Embryonic facial prominence (tissue), 1 donor: ENCODE data around the gene RRAGD.

Experiments used
- DNase-seq: peaks from one replicate; pipeline ENCODE4 v3.0.0-alpha.2; 2016; ENCODE audit errors: extremely low spot score

Gene RRAGD, protein sequence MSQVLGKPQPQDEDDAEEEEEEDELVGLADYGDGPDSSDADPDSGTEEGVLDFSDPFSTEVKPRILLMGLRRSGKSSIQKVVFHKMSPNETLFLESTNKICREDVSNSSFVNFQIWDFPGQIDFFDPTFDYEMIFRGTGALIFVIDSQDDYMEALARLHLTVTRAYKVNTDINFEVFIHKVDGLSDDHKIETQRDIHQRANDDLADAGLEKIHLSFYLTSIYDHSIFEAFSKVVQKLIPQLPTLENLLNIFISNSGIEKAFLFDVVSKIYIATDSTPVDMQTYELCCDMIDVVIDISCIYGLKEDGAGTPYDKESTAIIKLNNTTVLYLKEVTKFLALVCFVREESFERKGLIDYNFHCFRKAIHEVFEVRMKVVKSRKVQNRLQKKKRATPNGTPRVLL

DNA sequence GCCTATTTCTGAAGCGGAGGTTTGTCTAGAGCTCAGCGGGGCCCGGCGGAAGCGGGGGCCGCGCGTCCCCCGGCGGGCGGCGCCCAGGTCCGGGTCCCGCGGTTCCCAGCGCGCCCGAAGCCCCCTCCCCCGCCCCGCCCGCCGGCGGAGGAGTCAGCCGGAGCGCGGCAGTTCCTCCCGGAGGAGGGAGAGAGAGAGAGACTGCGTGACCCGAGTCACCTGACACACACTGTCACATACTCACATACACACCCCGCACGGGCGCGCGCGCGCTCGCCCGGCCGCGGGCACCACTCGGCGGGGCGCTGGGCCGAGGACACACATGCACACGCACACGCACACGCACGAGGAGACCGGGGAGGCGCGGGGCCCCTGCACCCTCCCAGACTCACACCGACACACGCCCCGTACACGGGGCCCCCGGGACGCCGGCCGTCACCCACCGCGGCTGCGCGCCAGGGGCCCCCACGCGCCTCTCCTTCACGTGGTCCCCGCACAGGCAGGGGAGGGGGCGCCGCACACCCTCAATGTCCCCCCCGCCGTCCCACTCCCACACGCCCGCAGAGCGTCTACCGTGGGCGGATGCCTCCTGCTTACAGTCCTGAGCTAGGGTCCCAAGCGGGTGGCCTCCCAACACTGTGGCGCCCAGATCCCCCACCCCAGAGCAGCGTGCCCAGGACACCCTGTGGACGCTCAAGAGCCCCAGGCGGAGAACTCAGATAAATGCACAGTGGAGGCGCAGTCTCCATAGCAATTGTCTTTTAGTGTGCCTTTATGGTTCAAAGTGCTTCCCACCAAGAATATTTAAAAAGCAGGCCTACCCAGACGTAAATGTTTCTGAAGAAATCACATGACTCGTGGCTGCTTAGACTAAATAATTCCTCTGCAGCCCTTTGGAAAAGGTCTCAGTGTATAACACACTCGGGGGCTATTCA, at the start of gene RRAGD:
RRAGD (minus strand) TSS at position 203 of the 935 bp plus-strand sequence. CDS start 280 bp downstream, outside the sequence.
- no peak for DNase-seq

DNA sequence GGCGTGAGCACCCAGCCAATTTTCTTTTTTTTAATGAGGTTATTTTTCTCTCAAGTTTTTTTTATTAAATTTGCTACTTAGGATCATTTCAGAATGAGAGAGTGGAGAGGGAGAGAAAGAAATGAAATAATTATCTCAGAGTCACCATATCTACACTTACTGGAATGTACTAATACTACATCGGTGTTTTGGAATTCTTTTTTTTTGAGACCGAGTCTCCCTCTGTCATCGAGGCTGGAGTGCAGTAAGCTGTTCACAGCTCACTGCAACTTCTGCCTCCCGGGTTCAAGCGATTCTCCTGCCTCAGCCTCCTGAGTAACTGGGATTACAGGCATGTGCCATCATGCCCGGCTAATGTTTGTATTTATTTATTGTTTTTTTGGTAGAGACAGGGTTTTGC, 48.6 kb upstream of the RRAGD start:
- no peak for DNase-seq

DNA sequence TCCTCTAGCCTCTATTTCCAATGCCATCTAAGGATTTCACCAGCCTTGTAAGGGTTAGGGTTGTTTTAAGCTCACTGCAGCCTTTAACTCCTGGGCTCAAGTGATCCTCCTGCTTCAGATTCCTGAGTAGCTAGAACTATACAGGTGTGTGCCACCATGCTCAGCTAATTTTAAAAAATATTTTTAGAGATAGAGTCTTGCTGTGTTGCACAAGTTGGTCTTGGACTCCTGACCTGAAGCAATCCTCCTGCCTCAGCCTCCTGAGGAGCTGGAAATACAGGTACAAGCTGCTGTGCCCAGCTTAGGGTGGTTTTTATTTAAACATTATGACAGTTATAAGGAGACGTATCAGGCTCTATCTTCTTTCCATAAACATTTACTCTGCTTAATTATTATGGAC, 47.4 kb upstream of the RRAGD start:
- DNase-seq, result no peak

DNA sequence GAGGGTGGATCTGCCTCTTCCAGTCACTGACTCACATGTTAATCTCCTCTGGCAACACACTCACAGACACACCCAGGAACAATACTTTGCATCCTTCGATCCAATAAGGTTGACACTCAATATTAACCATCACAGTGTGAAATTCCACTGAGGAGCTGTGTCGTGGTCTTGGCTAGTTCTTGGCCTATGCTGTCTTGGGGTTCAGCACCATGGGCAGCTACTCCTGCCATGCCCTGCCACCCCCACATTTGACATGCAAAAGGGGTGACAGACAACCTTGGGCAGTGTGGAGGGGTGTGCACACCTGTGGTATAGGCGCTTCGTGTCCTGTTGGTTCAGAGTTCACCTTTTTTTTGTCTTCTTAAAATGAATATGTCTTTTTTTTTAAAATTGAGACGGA, 46.6 kb upstream of the RRAGD start:
- DNase-seq, result no peak

DNA sequence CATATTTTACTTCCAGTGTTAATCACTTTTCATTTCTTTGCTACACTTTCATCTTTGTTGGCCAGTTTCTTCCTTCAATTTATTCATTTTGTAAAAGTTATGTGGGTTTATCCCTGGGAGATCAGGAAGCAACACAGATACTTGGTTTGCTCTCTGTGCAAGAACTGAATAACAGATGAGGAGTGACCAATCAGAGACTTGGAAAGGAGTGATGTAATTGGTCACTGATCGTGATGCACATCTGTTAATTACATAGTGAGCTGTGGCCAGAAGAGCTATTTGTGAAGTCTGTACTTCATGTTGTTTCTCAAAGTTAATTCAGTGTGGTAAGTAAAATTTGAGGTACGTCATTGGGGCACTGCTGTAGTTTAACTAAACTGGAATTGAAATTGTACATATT, 42.2 kb upstream of the RRAGD start:
- no peak for DNase-seq

DNA sequence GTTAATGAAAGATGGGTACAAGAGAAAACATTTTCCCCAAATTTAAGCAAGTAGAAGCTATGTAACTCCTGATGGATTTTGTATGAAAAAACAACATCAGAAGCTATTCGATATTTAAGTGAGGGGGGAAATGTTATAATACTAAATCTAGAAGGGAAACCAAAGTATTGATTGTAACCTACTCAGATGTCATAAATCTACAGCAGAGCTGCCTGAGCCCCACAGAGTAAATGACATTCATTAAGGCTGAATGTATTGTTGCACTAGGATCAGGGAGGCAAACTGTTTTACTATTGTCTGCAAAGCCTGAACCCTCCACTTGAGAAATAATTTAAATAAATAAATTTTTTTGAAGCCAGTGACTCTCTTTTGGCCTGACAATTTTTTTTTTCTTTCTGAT, 40.2 kb upstream of the RRAGD start:
- no peak for DNase-seq

- no peak for DNase-seq
Measured at GRCh38 chr6:89449193-89449592, 37.1 kb upstream of the RRAGD start.

- DNase-seq, result no peak
Measured at GRCh38 chr6:89443658-89444057, 31.6 kb upstream of the RRAGD start.

GRCh38 chr6:89440200-89440599, 28.1 kb upstream of the RRAGD start:
- DNase-seq, result no peak

- DNase-seq, result no peak
Measured at GRCh38 chr6:89439014-89439413, 26.9 kb upstream of the RRAGD start.

DNA sequence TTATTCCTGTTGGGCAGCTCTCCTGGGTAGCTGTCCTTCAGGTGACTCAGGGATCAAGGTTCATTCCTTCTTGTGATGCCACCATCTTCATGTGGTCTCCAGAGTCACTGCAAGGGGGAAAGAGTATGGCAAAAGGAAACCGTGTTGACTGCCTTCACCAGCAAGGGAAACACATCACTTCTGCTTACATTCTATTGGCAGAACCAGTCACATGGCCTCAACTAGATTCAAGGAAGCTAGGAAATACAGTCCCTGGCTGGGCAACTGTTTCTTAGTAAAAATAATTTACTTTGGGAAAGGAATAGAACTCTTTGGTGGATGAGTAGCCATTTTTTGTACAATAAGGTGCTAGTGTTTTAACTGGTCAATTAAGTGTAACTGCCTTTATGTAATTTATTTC, 26.2 kb upstream of the RRAGD start:
- DNase-seq, result no peak

DNA sequence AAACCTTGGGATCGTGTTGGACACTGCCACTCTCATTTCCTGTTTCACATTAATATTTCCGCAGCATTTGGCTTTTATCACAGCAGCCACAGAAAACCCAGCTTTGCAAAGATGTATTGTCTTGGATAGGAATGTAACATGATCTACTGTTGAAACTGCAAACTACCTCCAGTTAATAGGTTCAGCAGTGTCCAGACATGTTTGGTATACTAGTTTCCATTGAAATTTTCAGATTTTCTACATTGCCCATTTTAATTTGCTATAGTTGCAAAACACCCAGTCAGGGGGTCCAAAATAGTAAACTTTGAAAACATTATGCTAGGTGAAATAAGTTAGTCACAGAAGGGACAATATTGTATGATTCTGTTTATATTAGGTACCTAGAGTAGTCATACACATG, 24.2 kb upstream of the RRAGD start:
- DNase-seq, result no peak

DNA sequence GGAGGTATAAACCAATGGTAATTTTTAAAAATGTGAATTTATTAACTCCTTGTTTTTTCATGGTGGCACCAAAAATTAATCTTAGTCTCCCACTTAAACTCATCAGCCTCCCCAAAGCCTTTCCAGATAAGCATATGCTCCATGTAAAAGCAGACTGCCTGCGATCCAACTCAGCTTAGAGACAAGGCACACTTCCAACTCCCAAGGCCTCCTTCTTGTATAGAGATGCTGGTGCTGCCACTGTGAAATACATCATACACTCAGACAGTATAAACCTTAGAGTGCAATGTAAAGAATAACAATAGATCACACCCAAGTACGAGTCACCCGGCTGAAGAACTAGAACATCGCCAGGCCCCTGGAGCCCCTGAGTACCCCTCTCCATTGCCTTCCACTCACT, 22.9 kb upstream of the RRAGD start:
- no peak for DNase-seq

DNA sequence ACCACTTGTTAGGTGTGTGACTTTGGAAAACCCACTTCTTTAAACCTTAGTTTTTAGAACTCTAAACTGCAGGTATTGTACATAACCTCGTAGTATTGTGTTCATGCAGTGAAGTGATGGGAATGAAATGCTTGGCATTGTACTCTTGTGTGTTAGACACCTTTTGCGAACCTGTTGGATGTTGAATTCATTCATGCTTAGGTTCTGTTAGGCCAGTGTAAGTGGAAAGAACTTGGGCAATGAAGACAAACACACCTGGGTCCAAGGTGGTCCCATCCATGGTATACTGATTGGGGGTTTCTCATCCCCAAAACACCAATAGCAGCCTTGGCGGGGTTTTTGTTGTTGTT, 22.1 kb upstream of the RRAGD start:
- no peak for DNase-seq

- no peak for DNase-seq
Measured at GRCh38 chr6:89433252-89434149, 21.4 kb upstream of the RRAGD start.

DNA sequence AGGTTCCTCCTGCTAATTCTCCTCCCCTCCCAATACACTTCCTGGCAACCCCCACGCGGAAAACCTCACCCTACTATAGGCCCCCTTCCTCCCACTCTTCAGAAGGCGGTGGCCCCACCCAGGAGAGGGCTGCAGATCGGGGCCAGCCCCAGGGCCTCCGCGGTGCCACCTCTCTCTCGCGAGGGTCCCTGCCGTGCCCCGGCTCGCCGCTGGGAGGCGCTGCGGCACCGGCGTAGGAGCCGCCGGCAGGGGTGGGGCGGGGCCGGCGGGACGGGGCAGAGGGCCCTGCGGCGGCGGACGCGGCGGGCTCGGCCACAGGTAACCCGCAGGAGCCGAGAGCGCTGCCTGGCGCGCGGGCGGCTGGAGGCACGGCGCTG, 20.8 kb upstream of the RRAGD start, which contains the start of gene ANKRD6:
ANKRD6 (plus strand) TSS at position 278 of the 377 bp plus-strand sequence. CDS start 133,825 bp downstream, outside the sequence.
- DNase-seq, result no peak

GRCh38 chr6:89430201-89430962, 18.3 kb upstream of the RRAGD start:
- DNase-seq, result no peak

DNA sequence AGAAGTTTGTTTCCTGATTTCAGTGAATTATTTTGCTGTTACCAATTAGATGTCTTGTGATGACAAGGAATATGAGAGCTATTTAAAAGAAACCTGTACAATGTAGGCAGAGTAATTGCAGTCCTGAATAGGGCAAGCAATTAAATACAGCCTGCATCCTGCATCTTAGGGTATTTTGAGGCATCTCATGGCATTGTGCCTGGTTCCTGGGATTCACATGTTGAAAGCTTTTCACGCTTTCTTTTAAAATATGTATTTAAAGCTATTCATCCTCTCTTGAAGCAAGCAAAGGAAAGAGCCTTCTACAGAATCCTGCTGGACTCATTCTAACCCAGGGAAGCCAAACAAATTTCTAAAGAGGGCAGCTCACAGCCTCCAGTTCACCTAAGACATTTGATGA, 4.7 kb upstream of the RRAGD start:
- no peak for DNase-seq

DNA sequence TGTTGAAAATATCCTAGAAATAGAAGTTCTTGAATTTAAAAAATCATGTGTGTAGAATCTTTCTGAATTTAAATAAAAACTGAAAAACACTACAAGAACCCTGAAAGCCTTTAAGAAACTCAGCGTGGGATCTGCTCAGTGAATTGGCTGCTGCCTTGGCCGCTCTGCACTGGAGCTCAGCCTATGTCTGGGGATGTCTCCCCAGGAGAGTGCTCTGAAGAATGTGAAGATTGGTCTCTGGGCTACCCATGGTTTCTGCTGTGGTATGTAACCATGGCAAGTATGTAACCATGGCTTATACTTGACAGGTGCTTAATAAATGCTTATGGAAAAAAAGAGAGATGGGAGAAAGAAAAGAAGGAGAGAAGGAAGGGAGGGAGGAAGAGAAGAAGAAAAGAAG, 3.1 kb upstream of the RRAGD start:
- DNase-seq, result no peak

DNA sequence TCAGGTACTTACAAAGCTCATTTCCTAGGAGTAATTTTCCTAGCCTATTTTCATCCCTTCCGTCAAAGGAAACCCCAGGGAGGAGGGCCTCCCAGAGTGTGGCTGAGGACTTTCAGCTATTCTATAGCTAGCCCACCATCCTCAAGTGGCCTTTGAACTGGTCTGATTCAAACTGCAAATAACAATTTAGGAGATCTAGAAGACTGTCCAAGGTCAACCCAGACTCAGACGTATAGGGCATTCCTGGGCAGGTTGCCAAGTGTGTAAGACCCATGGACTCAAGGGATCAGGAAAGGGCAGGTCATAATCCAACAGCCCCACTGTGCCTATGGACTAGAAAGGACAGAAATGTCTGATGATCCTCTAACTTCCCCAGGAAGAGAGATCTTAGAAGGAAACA, 2.1 kb upstream of the RRAGD start:
- no peak for DNase-seq

DNA sequence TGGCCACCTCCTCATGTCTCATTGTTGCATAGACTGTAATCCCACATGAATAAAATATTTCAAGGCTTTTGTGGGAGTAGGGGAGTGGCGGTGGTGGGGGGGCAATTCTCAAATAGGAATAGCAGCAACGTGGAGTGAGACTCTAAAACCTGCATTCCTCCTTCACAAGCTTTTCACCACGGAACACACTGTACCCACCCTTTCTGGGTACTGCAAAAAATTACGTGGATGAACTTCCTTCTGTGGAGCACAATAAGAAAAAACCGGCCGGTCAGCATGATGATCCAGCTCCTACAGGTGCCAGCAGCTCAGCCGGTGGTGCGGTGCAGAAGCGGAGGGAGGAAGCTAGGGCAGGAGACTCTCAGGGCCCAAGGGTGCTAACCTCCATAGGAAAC, 930 bp upstream of the RRAGD start:
- DNase-seq, result no peak
